D341Med (cell line): ENCODE data around the gene HECW1.
"Not testable (repeated sequence)": the region's sequence is repeated elsewhere in the genome, so short reads cannot be mapped to it uniquely, and the experiment has no call there.

Experiments
- DNase-seq: peaks from one replicate; pipeline ENCODE4 v3.0.0; 2012; ENCODE audit warnings: low spot score

Gene HECW1

DNA sequence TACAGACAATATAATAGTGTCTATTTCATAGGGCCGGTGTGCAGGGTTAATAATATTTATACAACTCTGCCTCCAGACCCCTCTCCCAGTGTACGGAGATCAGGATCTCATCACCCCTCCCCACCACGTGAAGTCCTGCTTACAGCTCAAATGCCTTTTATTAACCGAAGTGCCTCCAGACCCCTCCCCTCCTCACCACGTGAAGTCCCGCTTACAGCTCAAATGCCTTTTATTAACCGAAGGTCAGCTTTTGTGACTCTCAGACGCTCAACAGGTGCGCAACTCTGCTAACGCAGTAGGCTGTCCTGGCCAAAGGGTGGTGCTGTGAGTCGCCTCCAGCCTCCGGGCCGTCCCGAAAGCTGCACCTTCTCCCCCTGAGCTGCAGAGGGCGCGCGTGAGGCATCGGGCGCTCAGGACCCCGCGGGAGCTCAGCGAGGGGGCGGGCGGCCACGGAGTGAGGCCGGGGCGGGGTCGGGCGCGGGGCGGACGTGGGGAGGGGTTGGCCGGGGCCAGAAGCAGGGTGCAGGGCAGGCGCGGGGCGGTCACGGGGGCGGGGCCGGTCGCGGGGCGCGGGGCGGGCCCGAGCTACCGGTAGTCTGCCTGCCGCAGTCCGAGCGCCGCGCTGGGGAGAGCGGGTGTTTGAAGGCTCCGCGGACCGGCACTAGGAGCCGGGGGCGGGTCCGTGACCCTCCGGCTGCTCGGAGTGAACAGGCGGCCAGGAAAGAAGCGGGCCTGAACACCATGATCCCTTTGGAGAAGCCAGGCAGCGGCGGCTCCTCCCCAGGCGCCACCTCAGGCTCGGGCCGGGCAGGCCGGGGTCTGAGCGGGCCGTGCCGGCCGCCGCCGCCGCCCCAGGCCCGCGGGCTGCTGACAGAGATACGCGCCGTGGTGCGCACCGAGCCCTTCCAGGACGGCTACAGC lies 470.3 kb downstream of the HECW1 start, which contains the start of gene STK17A:
TSS of gene STK17A (plus strand) at position 606 of the 921 bp plus-strand sequence. CDS start at position 742, 136 bp downstream.
- peak; percentile 98 for DNase-seq

DNA sequence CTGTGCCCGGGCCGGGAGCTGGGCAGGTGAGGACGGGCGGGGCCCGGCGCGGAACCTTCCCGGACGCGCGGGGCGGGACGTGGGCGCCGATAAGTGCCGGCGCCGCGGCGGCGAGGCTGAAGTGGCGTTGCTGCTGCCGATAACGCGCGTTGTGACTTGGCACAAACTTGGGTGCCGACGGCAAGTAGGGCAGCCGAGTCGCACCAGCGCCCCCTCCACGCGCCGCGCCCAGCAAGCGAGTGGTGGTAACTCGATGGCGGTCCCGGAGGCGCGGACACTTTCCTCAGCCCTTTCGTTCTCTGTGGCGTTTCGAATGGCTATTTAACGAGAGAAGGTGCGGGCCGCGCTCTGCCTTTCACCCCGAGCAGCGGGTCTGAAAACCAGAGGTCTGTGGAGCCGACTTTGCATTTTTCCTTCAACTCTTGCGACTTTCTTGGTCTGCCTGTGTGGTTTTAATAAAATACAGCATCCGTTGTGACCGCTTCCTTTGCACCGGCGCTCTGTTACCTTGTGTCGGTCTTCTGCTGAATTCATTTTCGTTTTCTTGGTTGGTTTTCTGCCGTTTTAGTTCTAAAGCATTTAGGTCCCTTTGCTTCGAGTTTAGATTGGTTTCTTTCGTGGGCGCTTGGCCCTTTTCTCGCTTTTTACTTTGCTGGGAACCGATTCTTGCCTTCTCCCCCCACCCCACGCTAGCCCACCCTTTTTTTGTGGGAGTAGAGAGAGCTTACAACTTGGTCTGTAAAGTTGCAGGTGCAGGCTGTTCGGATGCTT lies 471.2 kb downstream of the HECW1 start:
- DNase-seq: peak; percentile 75

DNA sequence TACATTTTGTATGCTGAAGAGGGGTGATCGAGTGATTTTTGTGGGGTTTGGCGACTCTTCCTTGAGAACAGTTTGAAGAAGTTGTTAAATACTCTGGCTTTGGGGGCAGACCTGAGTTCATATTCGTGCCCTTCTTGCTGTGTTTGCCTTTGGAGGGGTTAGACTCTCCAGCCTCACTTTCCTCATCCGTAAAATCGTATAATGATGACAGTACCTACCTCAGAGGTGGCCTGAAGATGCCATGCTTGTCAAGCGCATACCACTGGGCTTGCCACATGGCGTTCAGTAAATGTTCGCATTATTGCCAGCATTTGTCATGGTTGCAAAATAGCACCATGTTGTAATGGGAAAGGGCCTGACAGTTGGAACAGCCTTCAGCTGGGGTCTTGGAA lies 471.7 kb downstream of the HECW1 start:
- DNase-seq: no peak

DNA sequence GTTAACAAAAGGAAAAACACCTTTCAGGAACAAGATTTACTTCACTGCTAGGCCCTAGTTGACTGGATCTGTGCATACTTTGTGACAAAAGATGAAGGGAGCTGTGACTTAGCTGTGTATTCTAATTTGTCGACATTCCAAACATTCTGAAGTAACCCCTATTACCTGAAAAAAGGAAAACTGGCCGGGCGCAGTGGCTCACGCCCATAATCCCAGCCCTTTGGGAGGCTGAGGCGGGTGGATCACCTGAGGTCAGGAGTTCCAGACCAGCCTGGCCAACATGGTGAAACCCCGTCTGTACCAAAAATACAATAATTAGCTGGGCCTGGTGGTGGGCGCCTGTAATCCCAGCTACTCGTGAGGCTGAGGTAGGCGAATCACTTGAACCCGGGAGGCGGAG lies 472.3 kb downstream of the HECW1 start:
- DNase-seq: not testable (repeated sequence)

DNA sequence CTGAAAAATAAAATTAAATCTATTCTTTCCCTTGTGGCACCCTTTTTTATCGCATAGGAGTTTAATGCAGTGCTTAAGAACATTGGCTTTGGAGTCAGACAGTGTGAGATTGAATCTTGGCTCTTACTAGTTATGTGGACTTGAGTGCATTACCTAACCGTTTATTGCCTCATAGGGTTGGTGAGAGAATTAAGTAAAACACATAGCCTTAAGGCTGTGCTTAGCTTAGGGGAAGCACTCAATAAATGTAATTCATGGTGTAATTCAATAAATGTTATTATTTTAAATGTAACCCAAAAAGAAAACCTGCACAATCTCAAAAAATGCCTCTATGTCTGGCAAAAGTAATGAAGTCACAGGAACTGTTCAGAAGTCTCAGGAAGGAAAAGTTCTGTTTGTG lies 473.1 kb downstream of the HECW1 start:
- no peak for DNase-seq

DNA sequence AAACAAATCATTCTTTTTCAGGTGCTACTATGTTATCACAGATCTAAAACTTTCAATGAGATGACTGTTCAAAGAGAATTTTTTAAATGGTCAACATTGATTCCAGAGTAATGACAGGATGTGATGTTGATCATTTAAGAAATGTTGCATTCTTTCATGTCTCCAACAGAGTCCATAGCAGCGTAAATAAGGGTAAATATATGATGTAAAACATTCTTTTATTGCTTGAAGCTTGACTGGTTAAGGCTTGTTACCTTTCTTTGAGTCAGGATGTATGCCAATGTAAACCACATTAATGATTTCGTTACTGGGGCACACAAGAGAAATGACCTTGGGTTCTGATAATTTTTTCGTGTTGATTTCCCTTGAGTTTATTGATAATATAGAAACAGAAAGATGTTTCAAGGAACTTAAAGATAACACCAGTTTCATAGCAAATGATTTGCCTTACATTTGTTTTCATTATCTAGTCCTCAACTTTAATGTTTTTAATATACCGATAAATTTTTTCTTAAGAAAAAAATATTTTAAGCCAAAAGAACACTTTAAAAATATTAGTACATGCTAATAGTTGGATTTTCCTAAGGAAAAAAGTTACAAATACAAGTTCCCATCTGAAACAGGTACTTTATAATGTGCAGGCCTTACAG lies 473.9 kb downstream of the HECW1 start:
- no peak for DNase-seq

DNA sequence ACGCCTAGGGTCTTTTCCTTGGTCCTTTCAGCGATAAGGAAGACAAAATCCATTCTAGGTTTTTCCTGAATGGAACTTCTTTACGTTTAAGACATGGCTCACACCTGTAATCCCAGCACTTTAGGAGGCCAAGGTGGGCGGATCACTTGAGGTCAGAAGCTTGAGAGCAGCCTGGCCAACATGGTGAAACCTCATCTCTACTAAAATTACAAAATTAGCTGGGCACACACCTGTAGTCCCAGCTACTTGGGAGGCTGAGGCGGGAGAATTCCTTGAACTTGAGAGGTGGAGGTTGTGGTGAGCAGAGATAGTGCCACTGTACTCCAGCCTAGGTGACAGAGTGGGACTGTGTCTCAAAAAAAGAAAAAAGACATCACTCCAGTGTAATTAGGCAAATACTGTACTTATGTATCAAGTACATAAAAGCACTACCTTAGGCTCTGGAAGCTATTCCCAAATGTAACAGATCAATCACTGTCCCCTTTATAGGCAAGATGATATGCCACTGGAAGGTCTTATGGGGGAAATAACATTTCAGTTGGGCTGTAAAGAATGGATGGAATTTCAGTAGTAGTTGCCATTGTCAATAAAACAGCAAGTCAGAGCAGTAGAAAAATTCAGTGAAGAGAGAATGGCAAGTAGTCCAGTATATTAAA lies 476.2 kb downstream of the HECW1 start:
- no peak for DNase-seq

DNA sequence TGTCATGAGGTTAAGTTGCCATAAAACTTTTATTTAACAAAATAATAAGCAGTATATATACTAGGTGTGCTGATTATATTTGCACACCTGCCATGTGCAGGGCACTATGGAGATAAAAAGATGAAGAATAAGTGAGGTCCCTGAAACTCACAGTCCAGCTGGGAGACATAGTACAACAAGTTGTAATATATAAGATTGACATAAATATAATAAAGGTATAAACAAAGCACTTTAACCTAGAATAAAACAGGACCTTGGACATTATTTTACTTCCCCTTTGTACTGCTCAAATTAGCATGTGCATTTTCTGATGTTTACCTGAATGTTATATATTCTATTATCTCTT lies 476.7 kb downstream of the HECW1 start:
- DNase-seq: no peak

DNA sequence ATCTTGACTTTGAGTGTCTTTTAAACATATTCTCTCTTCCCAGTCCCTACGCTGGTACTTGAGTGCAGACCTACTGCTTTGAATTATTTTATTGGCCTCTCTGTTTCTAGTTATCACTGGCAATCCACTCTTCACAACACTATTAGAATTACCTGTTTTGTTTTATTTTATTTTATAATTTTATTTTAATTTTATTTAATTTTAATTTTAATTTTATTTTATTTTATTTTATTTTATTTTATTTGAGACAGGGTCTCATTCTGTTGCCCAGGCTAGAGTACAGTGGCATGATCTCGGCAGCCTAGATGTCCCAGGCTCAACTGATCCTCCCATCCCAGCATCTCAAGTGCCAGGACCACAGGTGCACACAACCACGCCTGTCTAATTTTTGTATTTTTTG lies 477.3 kb downstream of the HECW1 start:
- no peak for DNase-seq

DNA sequence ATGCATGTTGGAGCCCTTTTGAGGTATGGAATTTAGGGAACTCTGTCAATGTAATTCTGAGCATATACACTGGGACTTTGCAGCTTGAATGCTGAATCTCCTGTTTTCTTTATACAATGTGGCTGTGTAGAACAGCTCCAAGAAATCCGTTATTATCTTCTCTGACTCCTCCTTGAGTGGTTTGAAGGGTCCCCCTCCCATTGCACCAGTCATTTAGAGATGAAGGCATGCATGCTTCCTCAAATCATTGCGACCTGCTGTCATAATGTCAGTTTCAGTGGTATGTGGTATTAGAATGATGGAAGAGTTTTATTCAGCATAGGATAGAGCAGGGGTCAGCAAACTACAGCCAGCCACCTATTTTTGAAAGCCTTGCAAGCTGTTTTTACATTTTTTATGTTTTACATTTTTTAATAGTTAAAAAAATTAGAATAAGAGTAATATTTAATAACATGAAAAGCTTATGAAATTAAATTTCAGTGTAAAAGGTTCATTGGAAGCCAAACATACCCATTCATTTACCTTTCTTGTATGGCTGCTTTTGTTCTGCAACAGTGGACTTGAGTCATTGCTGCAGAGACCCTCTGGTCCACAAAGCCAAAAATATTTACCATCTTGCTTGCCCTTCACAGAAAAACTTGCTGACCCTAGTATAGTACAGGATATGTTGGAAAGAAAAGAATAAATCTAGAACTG lies 478.6 kb downstream of the HECW1 start:
- DNase-seq: no peak

DNA sequence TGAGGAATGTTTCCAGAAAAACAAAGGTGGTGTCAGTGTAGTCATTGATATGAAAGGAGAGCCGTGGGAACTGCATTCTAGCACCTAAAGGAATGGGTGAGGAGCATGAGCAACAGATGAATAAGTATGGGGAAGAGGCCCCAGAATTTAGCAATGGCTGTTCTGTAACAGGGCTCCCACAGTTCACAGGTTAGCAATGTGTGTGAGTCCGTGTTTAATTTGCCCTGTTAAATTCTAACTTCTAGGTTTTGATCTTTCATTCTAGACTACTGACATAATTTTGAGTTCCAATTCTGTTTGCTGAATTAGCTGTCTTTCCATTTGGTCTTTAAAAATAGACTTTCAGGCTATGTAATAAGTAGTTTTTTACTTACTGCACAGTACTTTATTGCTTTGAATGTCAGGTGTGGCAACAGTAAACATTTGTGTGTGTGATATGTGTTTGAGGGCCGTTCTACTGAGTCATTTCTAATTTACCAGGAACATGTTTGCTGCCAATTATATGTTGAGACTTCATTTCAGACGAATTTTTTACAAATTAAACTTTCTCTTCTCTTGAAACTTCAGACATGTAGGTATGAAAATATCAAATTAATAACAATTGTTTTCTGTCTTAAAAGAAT lies 479.2 kb downstream of the HECW1 start:
- DNase-seq: no peak

DNA sequence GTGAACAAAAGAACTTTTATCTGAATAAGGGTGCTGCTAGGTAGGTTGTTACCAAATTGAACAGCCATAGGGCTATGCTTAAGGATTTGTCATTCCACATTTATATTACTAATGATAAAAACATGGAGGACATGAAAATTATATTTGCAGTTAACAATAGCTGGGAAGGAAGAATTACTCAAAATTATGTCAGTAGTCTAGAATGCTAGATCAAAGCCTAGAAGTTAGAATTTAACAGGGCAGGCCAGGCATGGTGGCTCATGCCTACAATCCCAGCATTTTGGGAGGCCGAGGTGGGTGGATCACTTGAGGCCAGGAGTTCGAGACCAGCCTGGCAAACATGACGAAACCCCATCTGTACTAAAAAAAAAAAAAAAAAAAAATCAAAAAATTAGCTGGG lies 479.9 kb downstream of the HECW1 start:
- no peak for DNase-seq

DNA sequence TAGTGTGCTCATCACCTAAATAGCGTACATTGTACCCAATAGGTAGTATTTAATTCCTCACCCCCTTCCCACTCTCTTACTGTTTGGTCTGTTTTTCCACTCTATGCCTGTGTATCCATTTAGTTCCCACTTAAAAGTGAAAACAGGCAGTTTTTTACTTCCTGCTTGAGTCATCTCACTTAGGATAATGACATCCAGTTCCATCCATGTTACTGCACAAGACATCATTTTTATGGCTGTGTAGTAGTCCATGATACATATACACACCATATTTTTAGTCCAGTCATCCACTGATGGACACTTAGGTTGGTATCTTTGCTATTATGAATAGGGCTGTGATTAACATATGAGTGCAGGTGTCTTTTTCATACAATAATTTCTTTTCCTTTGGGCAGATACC lies 480.6 kb downstream of the HECW1 start:
- no peak for DNase-seq

DNA sequence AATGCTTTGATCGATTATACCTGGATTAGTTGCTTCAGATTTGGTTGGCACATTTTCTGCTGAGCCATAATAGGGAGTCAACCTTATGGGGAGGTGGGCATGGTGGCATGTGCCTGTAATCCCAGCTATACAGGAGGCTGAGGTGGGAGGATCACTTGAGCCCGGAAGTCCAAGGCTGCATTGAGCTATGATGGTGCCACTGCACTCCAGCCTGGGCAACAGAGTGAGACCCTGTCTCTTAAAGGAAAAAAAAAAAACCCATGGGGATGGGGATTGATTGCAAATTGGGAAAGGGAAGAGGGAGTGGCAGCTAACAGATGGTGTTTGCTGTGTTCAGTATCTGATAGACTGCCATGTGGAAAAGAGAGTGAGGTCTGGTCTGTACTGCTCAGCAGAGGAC lies 481.6 kb downstream of the HECW1 start:
- no peak for DNase-seq

DNA sequence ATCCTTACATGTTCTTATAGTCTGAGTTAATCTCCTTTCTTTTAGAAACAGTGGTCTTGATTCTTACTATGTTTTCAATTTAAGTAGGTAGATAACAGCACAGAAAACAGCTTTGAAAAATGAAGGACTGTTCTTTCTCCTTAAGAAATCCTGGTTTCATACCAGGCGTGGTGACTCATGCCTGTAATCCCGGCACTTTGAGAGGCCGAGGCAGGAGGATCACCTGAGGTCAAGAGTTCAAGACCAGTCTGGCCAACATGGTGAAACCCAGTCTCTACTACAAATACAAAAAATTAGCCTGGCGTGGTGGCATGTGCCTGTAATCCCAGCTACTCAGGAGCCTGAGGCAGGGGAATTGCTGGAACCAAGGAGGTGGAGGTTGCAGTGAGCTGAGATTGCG lies 484.0 kb downstream of the HECW1 start:
- not testable (repeated sequence) for DNase-seq

DNA sequence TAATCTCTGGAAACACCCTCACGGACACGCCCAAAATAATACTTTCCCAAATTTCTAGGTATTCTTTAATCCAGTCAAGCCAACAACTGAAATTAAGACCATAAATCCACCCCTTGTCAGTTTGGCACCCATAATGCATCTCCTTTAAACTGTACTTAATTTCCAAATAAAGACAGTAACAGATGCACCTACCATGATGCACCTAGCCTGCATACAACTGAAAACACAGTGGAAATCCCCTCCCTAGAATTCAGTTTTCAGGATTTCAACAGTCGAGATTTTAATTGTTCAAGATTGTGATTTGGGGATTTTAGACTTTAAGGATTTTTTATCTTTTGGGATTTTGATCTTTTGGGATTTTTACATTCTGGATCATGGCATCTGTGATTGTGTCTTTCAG lies 487.6 kb downstream of the HECW1 start:
- no peak for DNase-seq

DNA sequence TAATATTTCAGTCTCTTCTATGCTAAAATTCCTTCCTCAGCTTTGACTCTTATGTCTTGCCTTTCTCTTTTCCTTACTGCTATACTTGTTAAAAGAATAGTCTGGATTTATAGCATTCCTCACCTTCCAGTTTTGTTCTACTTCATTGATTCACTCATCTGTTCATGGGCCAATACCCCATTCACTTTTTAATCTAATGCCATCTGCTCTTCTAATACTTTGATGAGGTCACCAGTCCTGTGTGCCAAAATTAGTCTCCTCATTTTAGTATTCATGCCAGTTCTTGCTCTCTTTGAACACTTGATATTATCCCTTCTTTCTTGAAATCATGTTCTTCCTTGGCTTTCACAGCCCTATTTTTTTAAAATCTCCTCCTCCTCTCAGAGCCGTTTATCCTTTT lies 489.8 kb downstream of the HECW1 start:
- DNase-seq: no peak

DNA sequence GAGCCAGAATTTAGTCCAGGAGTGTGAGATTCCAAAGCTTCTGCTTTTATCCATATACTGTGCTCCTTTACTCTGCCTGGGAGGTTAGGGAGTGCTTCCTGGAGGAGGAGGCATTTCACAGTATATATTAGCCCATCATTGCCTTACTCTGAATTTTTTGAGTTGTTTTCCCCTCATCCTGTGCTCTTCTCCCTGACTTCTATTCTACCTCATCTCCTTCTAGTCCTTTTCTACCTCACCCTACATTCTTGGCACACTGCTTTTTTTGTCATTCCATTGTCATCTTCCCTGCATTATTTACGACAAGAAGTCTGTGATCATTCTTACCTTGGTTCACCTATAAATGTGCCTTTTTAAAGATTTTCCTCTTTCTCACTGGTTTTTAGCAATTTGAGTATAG lies 491.8 kb downstream of the HECW1 start:
- DNase-seq: no peak

DNA sequence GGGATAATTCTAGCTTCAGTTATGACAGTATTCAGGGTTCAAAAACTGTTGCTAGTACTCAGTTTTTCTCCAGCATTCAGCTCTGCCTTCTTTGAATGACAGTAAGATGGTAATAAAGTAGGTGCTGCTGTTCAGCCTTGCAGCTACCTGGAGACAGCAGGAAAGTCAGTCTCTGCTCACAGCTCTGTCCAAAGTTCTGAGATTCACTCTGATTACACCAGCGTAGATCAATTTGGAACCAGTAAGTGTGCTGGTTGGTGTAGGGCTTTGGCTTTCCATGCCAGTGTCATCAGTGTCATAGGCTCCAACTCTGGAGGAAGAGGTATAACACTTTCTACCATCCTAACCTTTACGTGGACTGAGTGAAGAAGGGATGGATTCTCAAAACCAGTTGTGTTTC lies 496.6 kb downstream of the HECW1 start:
- no peak for DNase-seq

DNA sequence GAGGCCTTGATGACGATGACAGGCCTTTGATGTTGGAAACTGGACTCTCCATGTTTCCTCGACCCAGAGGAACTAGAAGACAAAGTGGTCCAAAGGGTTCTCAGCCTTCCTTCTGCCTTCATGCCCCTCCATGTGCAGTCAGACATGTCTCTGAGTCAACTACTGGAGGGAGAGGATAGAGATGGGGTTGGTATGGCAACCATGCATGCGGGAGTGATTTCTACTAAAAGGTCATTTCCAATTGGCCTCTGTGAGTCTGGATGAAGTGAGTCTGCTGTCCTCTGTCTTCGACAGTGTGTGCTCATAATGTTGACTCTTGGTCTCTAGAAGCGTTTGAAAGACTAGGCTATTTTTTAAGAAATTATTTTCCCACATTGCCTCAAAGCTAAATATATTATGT lies 499.7 kb downstream of the HECW1 start:
- no peak for DNase-seq
